MCF 10A (cell line): Measurements from ENCODE around the gene DLG2. TPM values are rescaled to one million over a fixed set of nuclear protein-coding genes. Genes with fewer than 3 reads are reported as not detected.

Experiments
- BruUV-seq: library from RNA; stranded (reverse); fragments of 400-500 nt; replicated peaks from 2 replicates; lab custom pipeline; 2021; lab: Mats Ljungman, UMichigan
- CTCF ChIA-PET: fragments of 300-600 bp; sonication (Branson Sonifier 250); formaldehyde crosslinking; extraction: SDS; loops from one replicate; lab custom pipeline; 2021; ENCODE audit warnings: antibody characterized with exemption, inconsistent platforms; lab: Yijun Ruan, JAX
- POLR2A ChIA-PET: fragments of 300-600, 350-650 bp; sonication (Branson Sonifier 250); formaldehyde crosslinking; extraction: SDS; loops from one replicate; lab custom pipeline; 2020; ENCODE audit warnings: antibody characterized with exemption, inconsistent platforms; lab: Yijun Ruan, JAX
- DNase-seq: peaks from one replicate; pipeline ENCODE4 v3.0.0-alpha.2; 2018; ENCODE audit not compliant: unreplicated experiment
- H3K27ac Mint-ChIP-seq: one replicate; pipeline ENCODE4 v1.8.0; 2022; ENCODE audit warnings: mild to moderate bottlenecking, low read depth, mixed read lengths; ENCODE audit not compliant: unreplicated experiment
- H3K27me3 Mint-ChIP-seq: one replicate; pipeline ENCODE4 v1.8.0; 2022; ENCODE audit warnings: mixed read lengths; ENCODE audit not compliant: insufficient read depth, unreplicated experiment
- H3K36me3 Mint-ChIP-seq: one replicate; pipeline ENCODE4 v1.8.0; 2022; ENCODE audit warnings: mild to moderate bottlenecking, moderate library complexity, mixed read lengths; ENCODE audit not compliant: insufficient read depth, unreplicated experiment
- H3K4me1 Mint-ChIP-seq: one replicate; pipeline ENCODE4 v1.8.0; 2022; ENCODE audit warnings: mixed read lengths; ENCODE audit not compliant: insufficient read depth, unreplicated experiment
- H3K4me3 Mint-ChIP-seq: one replicate; pipeline ENCODE4 v1.8.0; 2022; ENCODE audit warnings: mild to moderate bottlenecking, moderate library complexity, mixed read lengths; ENCODE audit not compliant: unreplicated experiment
- H3K9me3 Mint-ChIP-seq: one replicate; pipeline ENCODE4 v1.8.0; 2022; ENCODE audit warnings: mixed read lengths; ENCODE audit not compliant: unreplicated experiment
- intact Hi-C: fragments of 100-400 bp; cut with micrococcal nuclease; formaldehyde crosslinking; loops from 2 replicates; pipeline ENCODE4 v1.14.1; 2022
- total RNA-seq: library from RNA; stranded (reverse); gene quantifications from 2 replicates; pipeline ENCODE4 v1.2.3, GENCODE V29; 2022
- TF ChIP-seq, protein P1 (sequence below): fragments of 200-600 bp; IDR thresholded peaks from one replicate; pipeline ENCODE4 v1.8.0; 2022; ENCODE audit warnings: antibody characterized with exemption, mild to moderate bottlenecking; ENCODE audit not compliant: unreplicated experiment

Gene DLG2
- total RNA-seq, 1 experiment from 2014 or later: 0.26 TPM

DNA sequence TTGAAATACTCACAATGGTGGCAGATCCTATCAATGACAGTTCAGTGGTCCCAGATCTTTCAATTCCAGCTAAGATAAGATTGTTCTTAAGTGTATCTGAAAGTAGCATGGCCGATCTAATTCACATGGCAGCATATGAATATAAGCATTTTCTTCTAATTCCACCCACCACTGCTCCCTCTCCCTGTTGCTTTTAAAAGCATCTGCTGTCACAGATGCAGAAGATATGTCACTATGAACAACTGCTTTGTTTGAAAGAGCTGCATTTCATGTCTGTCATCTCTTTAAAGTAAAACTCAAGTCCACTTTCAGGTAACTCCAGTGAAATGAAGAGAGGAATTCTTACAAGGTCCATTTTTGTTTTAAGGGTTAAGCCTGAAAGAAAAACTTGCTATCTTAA, 1044.0 kb downstream of the DLG2 start:
- no peaks in the 10 kb centered on the region for H3K9me3 Mint-ChIP-seq
- H3K4me3 Mint-ChIP-seq: no peak overlapping the region
- no peak overlapping the region for H3K27ac Mint-ChIP-seq
- TF ChIP-seq, protein P1, sequence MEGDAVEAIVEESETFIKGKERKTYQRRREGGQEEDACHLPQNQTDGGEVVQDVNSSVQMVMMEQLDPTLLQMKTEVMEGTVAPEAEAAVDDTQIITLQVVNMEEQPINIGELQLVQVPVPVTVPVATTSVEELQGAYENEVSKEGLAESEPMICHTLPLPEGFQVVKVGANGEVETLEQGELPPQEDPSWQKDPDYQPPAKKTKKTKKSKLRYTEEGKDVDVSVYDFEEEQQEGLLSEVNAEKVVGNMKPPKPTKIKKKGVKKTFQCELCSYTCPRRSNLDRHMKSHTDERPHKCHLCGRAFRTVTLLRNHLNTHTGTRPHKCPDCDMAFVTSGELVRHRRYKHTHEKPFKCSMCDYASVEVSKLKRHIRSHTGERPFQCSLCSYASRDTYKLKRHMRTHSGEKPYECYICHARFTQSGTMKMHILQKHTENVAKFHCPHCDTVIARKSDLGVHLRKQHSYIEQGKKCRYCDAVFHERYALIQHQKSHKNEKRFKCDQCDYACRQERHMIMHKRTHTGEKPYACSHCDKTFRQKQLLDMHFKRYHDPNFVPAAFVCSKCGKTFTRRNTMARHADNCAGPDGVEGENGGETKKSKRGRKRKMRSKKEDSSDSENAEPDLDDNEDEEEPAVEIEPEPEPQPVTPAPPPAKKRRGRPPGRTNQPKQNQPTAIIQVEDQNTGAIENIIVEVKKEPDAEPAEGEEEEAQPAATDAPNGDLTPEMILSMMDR: no peak
- DNase-seq: no peak
- intact Hi-C loops: no loop called here
- H3K36me3 Mint-ChIP-seq: no peaks in the 10 kb centered on the region
- ChIA-PET CTCF (interaction anchor here (0.7 kb wide), 1 partner anchor 24 kb away, joined by 3 read pairs; no protein-coding TSS in a partner anchor), POLR2A (no interaction called here)
- H3K4me1 Mint-ChIP-seq: no peaks in the 10 kb centered on the region
- BruUV-seq: no TSS peak
- H3K27me3 Mint-ChIP-seq: no peaks in the 10 kb centered on the region

DNA sequence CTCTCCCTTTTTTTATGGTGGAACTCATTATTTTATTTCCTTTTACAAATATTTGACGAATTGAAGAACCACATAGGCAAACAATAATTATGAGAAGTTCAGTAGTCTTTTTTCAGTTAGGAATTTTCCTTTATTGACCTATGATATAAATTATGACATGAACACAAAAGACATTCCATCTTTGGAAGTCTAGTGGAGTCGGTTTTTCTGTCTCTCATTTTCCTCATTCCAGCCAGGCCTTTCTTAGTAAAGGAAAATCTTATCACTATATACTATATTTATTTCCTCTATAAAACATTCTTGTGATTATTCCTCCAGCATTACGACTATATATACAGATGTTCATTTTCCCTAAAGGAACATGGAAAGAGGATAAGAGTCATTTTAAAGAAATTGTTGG, 1046.1 kb downstream of the DLG2 start:
- no peak overlapping the region for H3K27ac Mint-ChIP-seq
- DNase-seq: no peak
- no peaks in the 10 kb centered on the region for H3K27me3 Mint-ChIP-seq
- ChIA-PET POLR2A (no interaction called here), CTCF (no interaction called here)
- no peak overlapping the region for H3K4me3 Mint-ChIP-seq
- no TSS peak for BruUV-seq
- TF ChIP-seq, protein P1: no peak
- H3K9me3 Mint-ChIP-seq: no peaks in the 10 kb centered on the region
- no peaks in the 10 kb centered on the region for H3K36me3 Mint-ChIP-seq
- intact Hi-C loops: no loop called here
- no peaks in the 10 kb centered on the region for H3K4me1 Mint-ChIP-seq

DNA sequence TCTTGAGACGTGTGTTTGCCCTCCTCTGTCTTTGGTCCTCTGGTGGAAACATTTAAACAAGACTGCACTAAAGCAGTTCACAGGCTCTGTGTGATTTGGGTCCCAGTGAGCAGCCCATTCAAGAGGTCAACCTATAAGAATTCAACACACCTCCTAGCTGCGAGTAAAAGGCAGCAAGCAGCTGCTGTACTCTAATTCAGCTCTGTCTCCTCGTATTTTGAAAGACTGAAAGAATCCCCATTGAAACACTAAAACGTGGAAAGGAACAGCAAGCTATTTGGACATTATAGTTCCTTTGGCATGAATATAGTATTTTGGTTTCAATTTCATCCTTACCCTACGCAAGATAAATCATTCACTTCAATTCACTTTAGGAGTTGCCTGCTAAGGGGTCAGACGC, 1046.7 kb downstream of the DLG2 start:
- H3K27ac Mint-ChIP-seq: no peak overlapping the region
- TF ChIP-seq, protein P1: no peak
- no peaks in the 10 kb centered on the region for H3K9me3 Mint-ChIP-seq
- H3K4me1 Mint-ChIP-seq: no peaks in the 10 kb centered on the region
- ChIA-PET CTCF (no interaction called here), POLR2A (no interaction called here)
- DNase-seq: no peak
- H3K4me3 Mint-ChIP-seq: no peak overlapping the region
- intact Hi-C loops: no loop called here
- no peaks in the 10 kb centered on the region for H3K27me3 Mint-ChIP-seq
- H3K36me3 Mint-ChIP-seq: no peaks in the 10 kb centered on the region
- BruUV-seq: no TSS peak

DNA sequence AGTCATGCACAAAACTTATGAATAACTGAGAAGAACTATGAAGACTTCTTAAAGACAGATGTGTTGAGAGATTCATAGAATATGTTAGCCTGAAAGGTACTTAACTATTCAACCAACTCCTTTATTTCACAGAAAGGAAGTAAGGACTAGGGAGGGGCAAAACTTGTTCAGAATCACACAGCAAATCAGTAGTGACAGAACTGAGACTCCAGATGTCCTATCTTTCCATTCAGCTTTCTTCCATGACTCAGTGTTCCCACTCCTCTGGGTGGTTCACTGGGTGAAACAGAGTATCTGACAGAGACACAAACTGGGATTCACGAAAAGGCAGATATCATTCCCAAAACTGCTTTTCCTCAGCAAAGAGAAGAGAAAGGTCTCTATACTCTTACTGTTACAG, 1053.3 kb downstream of the DLG2 start:
- no peaks in the 10 kb centered on the region for H3K36me3 Mint-ChIP-seq
- ChIA-PET CTCF (interaction anchor here (2.9 kb wide), 1 partner anchor 10 kb away, joined by 18 read pairs; no protein-coding TSS in a partner anchor), POLR2A (interaction anchor here (0.7 kb wide), 1 partner anchor 446 kb away, joined by 3 read pairs; no protein-coding TSS in a partner anchor)
- no peak overlapping the region for H3K27ac Mint-ChIP-seq
- DNase-seq: no peak
- H3K4me1 Mint-ChIP-seq: no peaks in the 10 kb centered on the region
- TF ChIP-seq, protein P1: no peak
- H3K27me3 Mint-ChIP-seq: peaks cover 29% of the 10 kb centered on the region
- intact Hi-C loops: no loop called here
- H3K4me3 Mint-ChIP-seq: no peak overlapping the region
- H3K9me3 Mint-ChIP-seq: no peaks in the 10 kb centered on the region
- BruUV-seq: no TSS peak
